ENCODE data around the gene PYGB. TPM values are rescaled to one million over a fixed set of nuclear protein-coding genes. Genes with fewer than 3 reads are reported as not detected.

PYGB gene
- total RNA-seq, 1 experiment from 2014 or later, result 216 TPM

GRCh38 chr20:25344634-25345033 lies 96.7 kb downstream of the PYGB start:
- H3K9me2 ChIP-seq (replicated peaks; ENCODE audit: low read length), result no peaks in the 10 kb centered on the region
- ChIA-PET CTCF (no interaction called here), POLR2A (ENCODE audit: unreplicated experiment) (no interaction called here)
- 0 out of 2 replicates have a peak, but pooled peaks cover 5% of the 10 kb centered on the region for H3K4me1 ChIP-seq (ENCODE audit: insufficient read depth, low read length)
- H2AFZ ChIP-seq (ENCODE audit: low read length), result no peak overlapping the region
- no peak overlapping the region for H3K9ac ChIP-seq (ENCODE audit: low read length)
- TF ChIP-seq CTCF (conservative IDR thresholded peaks at IDR 0.05; ENCODE audit: low read depth, low read length) (no peak), EZH2phosphoT487 (IDR thresholded peaks at IDR 0.05; ENCODE audit: borderline replicate concordance, low read length) (no peak), EZH2 (IDR thresholded peaks at IDR 0.05; ENCODE audit: low read length, unreplicated experiment) (no peak)
- BruUV-seq (replicated peaks), result no TSS peak
- H3K27me3 ChIP-seq (ENCODE audit: low read length), result no peaks in the 10 kb centered on the region
- DNase-seq (no peak), ATAC-seq (no peak)
- H4K20me1 ChIP-seq (ENCODE audit: low read length), result no peaks in the 10 kb centered on the region
- peaks cover 42% of the 10 kb centered on the region for H3K79me2 ChIP-seq (ENCODE audit: low read length)
- intact Hi-C loops (cut with micrococcal nuclease), result no loop called here
- H3K4me3 ChIP-seq (ENCODE audit: low read length), result no peak overlapping the region
- H3K36me3 ChIP-seq (ENCODE audit: low read depth, low read length), result no peaks in the 10 kb centered on the region
- no peaks in the 10 kb centered on the region for H3K9me3 ChIP-seq (ENCODE audit: low read length)
- no peaks in the 10 kb centered on the region for H3F3A ChIP-seq (ENCODE audit: low read length, unreplicated experiment)
- no peak overlapping the region for H3K4me2 ChIP-seq (ENCODE audit: low read length)
- H3K27ac ChIP-seq (ENCODE audit: low read length), result no peak overlapping the region

- H3K79me2 ChIP-seq (ENCODE audit: low read length), result peaks cover 38% of the 10 kb centered on the region
- H3K36me3 ChIP-seq (ENCODE audit: low read depth, low read length), result no peaks in the 10 kb centered on the region
- no peaks in the 10 kb centered on the region for H3F3A ChIP-seq (ENCODE audit: low read length, unreplicated experiment)
- no peaks in the 10 kb centered on the region for H4K20me1 ChIP-seq (ENCODE audit: low read length)
- 0 out of 2 replicates have a peak, but pooled peaks cover 5% of the 10 kb centered on the region for H3K4me1 ChIP-seq (ENCODE audit: insufficient read depth, low read length)
- no peak overlapping the region for H3K4me3 ChIP-seq (ENCODE audit: low read length)
- no peaks in the 10 kb centered on the region for H3K9me3 ChIP-seq (ENCODE audit: low read length)
- POLR2A ChIA-PET (ENCODE audit: unreplicated experiment), result no interaction called here
- H3K9me2 ChIP-seq (replicated peaks; ENCODE audit: low read length), result no peaks in the 10 kb centered on the region
- H2AFZ ChIP-seq (ENCODE audit: low read length), result no peak overlapping the region
- ATAC-seq, result no peak
- TF ChIP-seq EZH2 (IDR thresholded peaks at IDR 0.05; ENCODE audit: low read length, unreplicated experiment) (no peak), EZH2phosphoT487 (IDR thresholded peaks at IDR 0.05; ENCODE audit: borderline replicate concordance, low read length) (no peak), CTCF (conservative IDR thresholded peaks at IDR 0.05; ENCODE audit: low read depth, low read length) (no peak)
- intact Hi-C loops (cut with micrococcal nuclease), result no loop called here
- H3K27ac ChIP-seq (ENCODE audit: low read length), result no peak overlapping the region
- DNase-seq, result no peak
- BruUV-seq (replicated peaks), result no TSS peak
- no peak overlapping the region for H3K9ac ChIP-seq (ENCODE audit: low read length)
- CTCF ChIA-PET, result no interaction called here
- no peak overlapping the region for H3K4me2 ChIP-seq (ENCODE audit: low read length)
- H3K27me3 ChIP-seq (ENCODE audit: low read length), result no peaks in the 10 kb centered on the region
These were observed 97.8 kb downstream of the PYGB start for GRCh38 chr20:25345721-25346120.

- Histone ChIP-seq H3K4me1 (ENCODE audit: insufficient read depth, low read length) (0 out of 2 replicates have a peak, but pooled peaks cover 5% of the 10 kb centered on the region), H3K27me3 (ENCODE audit: low read length) (no peaks in the 10 kb centered on the region), H3K9me3 (ENCODE audit: low read length) (no peaks in the 10 kb centered on the region), H2AFZ (ENCODE audit: low read length) (no peak overlapping the region), H3K9ac (ENCODE audit: low read length) (no peak overlapping the region), H3K4me2 (ENCODE audit: low read length) (no peak overlapping the region), H4K20me1 (ENCODE audit: low read length) (no peaks in the 10 kb centered on the region), H3K79me2 (ENCODE audit: low read length) (peaks cover 38% of the 10 kb centered on the region), H3F3A (ENCODE audit: low read length, unreplicated experiment) (no peaks in the 10 kb centered on the region), H3K4me3 (ENCODE audit: low read length) (no peak overlapping the region), H3K36me3 (ENCODE audit: low read depth, low read length) (no peaks in the 10 kb centered on the region), H3K27ac (ENCODE audit: low read length) (no peak overlapping the region), H3K9me2 (replicated peaks; ENCODE audit: low read length) (no peaks in the 10 kb centered on the region)
- ChIA-PET CTCF (no interaction called here), POLR2A (ENCODE audit: unreplicated experiment) (interaction anchor here (0.5 kb wide), 1 partner anchor 99 kb away, joined by 4 read pairs; no protein-coding TSS in a partner anchor)
- no peak for TF ChIP-seq EZH2 (IDR thresholded peaks at IDR 0.05; ENCODE audit: low read length, unreplicated experiment)
- ATAC-seq (no peak), DNase-seq (no peak)
- BruUV-seq (replicated peaks), result no TSS peak
- intact Hi-C loops (cut with micrococcal nuclease), result no loop called here
These were observed 98.5 kb downstream of the PYGB start for GRCh38 chr20:25346349-25346748.

Other genes with a start within 250 kb of the PYGB start
- gene ACSS1, start 189.9 kb upstream of the PYGB start, total RNA-seq (2014; rRNA removed), result 2.3 and 2.4 TPM in 2 replicates
- not detected in 2 replicates for gene VSX1, start 165.9 kb upstream of the PYGB start, total RNA-seq (2014; rRNA removed)
- gene ENTPD6, start 52.4 kb upstream of the PYGB start, total RNA-seq (2014; rRNA removed), result 122 and 150 TPM in 2 replicates
- gene ABHD12, start 142.8 kb downstream of the PYGB start, total RNA-seq (2014; rRNA removed), result 48.3 and 64.2 TPM in 2 replicates
- gene GINS1, start 159.6 kb downstream of the PYGB start, total RNA-seq (2014; rRNA removed), result 27.5 and 28.1 TPM in 2 replicates

All from PC-3 (cell line).